Measurements from ENCODE around the gene GEMIN5.
"Not testable (repeated sequence)": the region's sequence is repeated elsewhere in the genome, so short reads cannot be mapped to it uniquely, and the experiment has no call there.

Gene GEMIN5

GRCh38 chr5:154944716-154945115, 6.7 kb upstream of the GEMIN5 start:
- no peak for DNase-seq (ENCODE audit: low spot score)

- DNase-seq (ENCODE audit: low spot score) = no peak
Measured at GRCh38 chr5:154943527-154943926, 5.5 kb upstream of the GEMIN5 start.

- peak; percentile 93 for DNase-seq (ENCODE audit: low spot score)
Measured at GRCh38 chr5:154940772-154941620, 3.0 kb upstream of the GEMIN5 start, which contains the start of gene MRPL22. Gene MRPL22, plus strand, starts transcription at chr5:154941073. Its CDS starts 38 bp downstream, at chr5:154941111.

- no peak for DNase-seq (ENCODE audit: low spot score)
Measured at GRCh38 chr5:154940375-154940771, 2.4 kb upstream of the GEMIN5 start.

GRCh38 chr5:154939387-154939786, 1.4 kb upstream of the GEMIN5 start:
- DNase-seq (ENCODE audit: low spot score) = not testable (repeated sequence)

- DNase-seq (ENCODE audit: low spot score) = peak; percentile 22
Measured at GRCh38 chr5:154937186-154937717, 759 bp downstream of the GEMIN5 start.

GRCh38 chr5:154934881-154935280, 3.1 kb downstream of the GEMIN5 start:
- no peak for DNase-seq (ENCODE audit: low spot score)

GRCh38 chr5:154933537-154933936, 4.5 kb downstream of the GEMIN5 start:
- no peak for DNase-seq (ENCODE audit: low spot score)

GRCh38 chr5:154923441-154924430, 14.3 kb downstream of the GEMIN5 start:
- DNase-seq (ENCODE audit: low spot score) = no peak

- DNase-seq (ENCODE audit: low spot score) = no peak
Measured at GRCh38 chr5:154917757-154918156, 20.3 kb downstream of the GEMIN5 start.

- DNase-seq (ENCODE audit: low spot score) = no peak
Measured at GRCh38 chr5:154916874-154917273, 21.1 kb downstream of the GEMIN5 start.

- not testable (repeated sequence) for DNase-seq (ENCODE audit: low spot score)
Measured at GRCh38 chr5:154905601-154906000, 32.4 kb downstream of the GEMIN5 start.

GRCh38 chr5:154901913-154902312, 36.1 kb downstream of the GEMIN5 start:
- no peak for DNase-seq (ENCODE audit: low spot score)

GRCh38 chr5:154901276-154901675, 36.7 kb downstream of the GEMIN5 start:
- no peak for DNase-seq (ENCODE audit: low spot score)

- no peak for DNase-seq (ENCODE audit: low spot score)
Measured at GRCh38 chr5:154900066-154900465, 37.9 kb downstream of the GEMIN5 start.

GRCh38 chr5:154899151-154899816, 38.7 kb downstream of the GEMIN5 start:
- no peak for DNase-seq (ENCODE audit: low spot score)

GRCh38 chr5:154898210-154898609, 39.8 kb downstream of the GEMIN5 start:
- no peak for DNase-seq (ENCODE audit: low spot score)

- no peak for DNase-seq (ENCODE audit: low spot score)
Measured at GRCh38 chr5:154896562-154897165, 41.3 kb downstream of the GEMIN5 start.

GRCh38 chr5:154895606-154896561, 42.1 kb downstream of the GEMIN5 start:
- no peak for DNase-seq (ENCODE audit: low spot score)

GRCh38 chr5:154893381-154893780, 44.6 kb downstream of the GEMIN5 start:
- DNase-seq (ENCODE audit: low spot score) = no peak
